ENCODE data around the gene CCDC51. TPM values are rescaled to one million over a fixed set of nuclear protein-coding genes. Genes with fewer than 3 reads are reported as not detected.

Gene CCDC51
- total and polyA plus RNA-seq, 2 of the 13 experiments (the other 11 are each of a cell fraction or from before 2014, with no cell fraction given), result 18.1 to 29.4 TPM

DNA sequence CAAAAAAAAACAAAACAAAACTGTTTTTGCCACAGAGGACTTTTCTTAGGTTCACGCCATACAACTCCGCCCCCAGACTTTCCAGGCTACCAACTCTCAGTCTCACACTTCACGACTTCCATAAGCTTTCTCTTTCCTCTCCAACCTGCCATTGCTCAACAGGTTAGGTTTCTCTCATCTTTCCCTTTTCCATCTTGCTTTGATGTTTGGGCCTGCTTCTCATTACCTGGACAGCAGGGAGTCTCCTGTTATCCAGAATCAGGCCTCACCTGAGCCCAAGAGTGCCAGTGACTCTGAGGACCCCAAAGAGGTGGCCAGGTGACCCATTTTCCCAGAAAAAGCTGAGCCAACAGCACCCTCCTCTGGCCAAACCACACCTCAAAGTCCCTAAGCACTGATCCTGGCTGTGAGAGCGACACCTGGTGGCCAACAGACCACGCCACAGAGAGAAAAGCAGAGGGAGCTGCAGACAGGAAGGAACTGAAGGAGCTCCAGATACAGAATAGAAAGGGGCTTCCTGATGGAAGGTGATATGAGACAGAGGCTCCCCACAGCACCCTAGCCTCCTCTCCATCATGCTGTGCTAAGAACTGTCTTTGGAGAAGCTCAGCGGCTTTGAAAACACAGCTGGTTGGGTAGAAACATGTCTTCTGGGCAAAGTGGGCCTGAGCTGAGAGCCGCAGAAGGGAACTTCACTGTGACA lies 4.0 kb downstream of the CCDC51 start:
- Histone ChIP-seq H4K20me1 (ENCODE audit: insufficient read depth, low read length) (no peaks in the 10 kb centered on the region), H3K9ac (ENCODE audit: insufficient read depth, low read depth, low read length) (no peak overlapping the region), H3K27ac (ENCODE audit: extremely low read length, insufficient read depth, low read length) (no peak overlapping the region), H3K79me2 (ENCODE audit: insufficient read depth, low read length) (peaks cover 19% of the 10 kb centered on the region), H3K27me3 (ENCODE audit: control insufficient read depth in 1 of 2, insufficient read depth in 2 of 2, low read length in 2 of 2) (no peaks in the 10 kb centered on the region; a peak in 1 of 5 replicates), H3K36me3 (replicated peaks in 1 of 2; ENCODE audit: control insufficient read depth in 1 of 2, insufficient read depth in 2 of 2, low read length in 2 of 2) (peaks cover 1 to 4% of the 10 kb centered on the region in 2 experiments; a peak in 3 of 5 replicates), H3K4me1 (ENCODE audit: insufficient read depth, low read length) (peaks cover 73% of the 10 kb centered on the region), H3K4me3 (replicated peaks in 1 of 3; ENCODE audit: insufficient read depth in 1 of 3, low read depth in 2 of 3, low read length in 3 of 3) (no peak overlapping the region), H2AFZ (ENCODE audit: low read length) (no peak overlapping the region), H3K4me2 (ENCODE audit: low read depth, low read length) (no peak overlapping the region), H3K9me3 (ENCODE audit: low read length) (no peaks in the 10 kb centered on the region)
- WGBS (ENCODE audit: low lambda C conversion rate), result 47% methylated on average over 6 of the region's 7 CpGs
- intact Hi-C loops (cut with micrococcal nuclease; ENCODE audit: unreplicated experiment) (loop anchor here (1.0 to 2.0 kb wide), 3 partner anchors 35 to 203 kb away; no protein-coding TSS in a partner anchor), in situ Hi-C loops (cut with HindIII; ENCODE audit: extremely low pct_ligation_motif_present, low pct_unique_long_range_greater_than_20kb) (loop anchor here (5.0 kb wide), 3 partner anchors 34 to 204 kb away; no protein-coding TSS in a partner anchor)
- ChIA-PET CTCF (ENCODE audit: low intra/inter-chr PET ratio, low total read pairs) (interaction anchor here (0.8 to 5.7 kb wide), 10 partner anchors 9 to 241 kb away, joined by 4 to 117 read pairs (median 15); no protein-coding TSS in a partner anchor), POLR2A (interaction anchor here (0.7 to 2.7 kb wide), 13 partner anchors 10 to 195 kb away, joined by 3 to 59 read pairs (median 9); partner anchors contain the start of genes ATRIP and ZNF589)
- FAIRE-seq (peak; percentile 86), ATAC-seq (peak; percentile 33), DNase-seq (ENCODE audit: low spot score) (peak; percentile 81)
- no TSS peak for BruUV-seq (replicated peaks)
- TF ChIP-seq ZNF550 (CRISPR knock-in tag; IDR thresholded peaks at IDR 0.05; ENCODE audit: borderline replicate concordance) (no peak), MXI1 (IDR thresholded peaks at IDR 0.05; ENCODE audit: borderline replicate concordance, low read depth, low read length) (no peak; the same call in 2 of the 3 replicates), SNAI1 (CRISPR knock-in tag; IDR thresholded peaks at IDR 0.05; ENCODE audit: borderline replicate concordance) (no peak), ZNF562 (CRISPR knock-in tag; IDR thresholded peaks at IDR 0.05; ENCODE audit: borderline replicate concordance) (no peak), PATZ1 (CRISPR knock-in tag; IDR thresholded peaks at IDR 0.05) (peak; percentile 51), ZFP36L2 (CRISPR knock-in tag; IDR thresholded peaks at IDR 0.05) (0 out of 2 replicates have a peak, but pooled peaks have one; percentile 65), ZNF260 (CRISPR knock-in tag; IDR thresholded peaks at IDR 0.05; ENCODE audit: borderline replicate concordance, low read depth) (no peak), FLYWCH1 (CRISPR knock-in tag; IDR thresholded peaks at IDR 0.05) (no peak), SAP130 (CRISPR knock-in tag; IDR thresholded peaks at IDR 0.05; ENCODE audit: low read depth) (peak; percentile 61), ZNF816 (CRISPR knock-in tag; IDR thresholded peaks at IDR 0.05; ENCODE audit: borderline replicate concordance) (no peak), ZNF503 (CRISPR knock-in tag; IDR thresholded peaks at IDR 0.05) (0 out of 2 replicates have a peak, but pooled peaks have one; percentile 33), ZNF574 (CRISPR knock-in tag; IDR thresholded peaks at IDR 0.05) (peak; percentile 74), EED (CRISPR knock-in tag; IDR thresholded peaks at IDR 0.05) (no peak), JUN (CRISPR knock-in tag; IDR thresholded peaks at IDR 0.05) (no peak)
- TF ChIP-seq, protein P1, sequence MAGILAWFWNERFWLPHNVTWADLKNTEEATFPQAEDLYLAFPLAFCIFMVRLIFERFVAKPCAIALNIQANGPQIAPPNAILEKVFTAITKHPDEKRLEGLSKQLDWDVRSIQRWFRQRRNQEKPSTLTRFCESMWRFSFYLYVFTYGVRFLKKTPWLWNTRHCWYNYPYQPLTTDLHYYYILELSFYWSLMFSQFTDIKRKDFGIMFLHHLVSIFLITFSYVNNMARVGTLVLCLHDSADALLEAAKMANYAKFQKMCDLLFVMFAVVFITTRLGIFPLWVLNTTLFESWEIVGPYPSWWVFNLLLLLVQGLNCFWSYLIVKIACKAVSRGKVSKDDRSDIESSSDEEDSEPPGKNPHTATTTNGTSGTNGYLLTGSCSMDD (CRISPR knock-in tag; IDR thresholded peaks at IDR 0.05), result no peak

All from HepG2 (cell line).